ENCODE data around the gene CST5. TPM values are rescaled to one million over a fixed set of nuclear protein-coding genes. Genes with fewer than 3 reads are reported as not detected.

The CST5 gene
- total and polyA plus RNA-seq, 2 experiments from 2014 or later: not detected

DNA sequence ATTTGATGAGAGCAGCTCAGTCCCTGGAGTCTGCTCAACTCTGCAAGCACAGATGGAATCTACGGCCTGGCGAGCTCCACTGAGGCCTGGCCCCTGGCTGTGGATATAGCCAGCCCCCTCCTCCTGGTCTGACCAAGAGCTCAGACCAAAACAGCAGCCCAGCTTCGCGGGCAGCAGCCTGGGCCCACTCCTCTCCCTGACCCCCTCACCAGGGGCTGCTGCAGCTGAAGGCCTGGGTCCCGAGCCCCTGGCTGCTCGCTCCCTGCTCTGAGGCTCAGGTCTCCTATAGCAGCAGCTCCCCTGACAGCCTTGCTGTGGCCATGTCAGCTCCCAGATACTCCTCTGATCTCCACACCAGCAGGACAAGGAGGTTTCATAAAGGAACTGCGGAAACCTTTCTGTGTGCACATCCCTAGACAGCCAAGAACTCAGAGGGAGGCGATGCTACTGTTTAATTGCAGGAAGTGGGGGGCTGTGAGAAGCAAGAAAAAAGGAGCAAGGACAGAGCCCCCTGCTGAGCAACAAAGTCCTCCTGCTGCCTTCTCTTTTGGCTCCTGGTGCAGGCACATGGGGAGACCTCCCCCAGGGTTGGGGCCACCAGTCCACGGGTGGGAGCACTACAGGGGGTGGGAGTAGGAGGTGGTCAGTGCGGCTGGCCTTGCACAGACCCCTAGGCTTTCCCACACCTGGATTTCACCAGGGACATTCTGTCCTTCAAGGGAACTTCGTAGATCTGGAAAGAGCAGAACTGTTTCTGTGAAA lies 38.7 kb upstream of the CST5 start (continued):
- TF ChIP-seq, protein P1, sequence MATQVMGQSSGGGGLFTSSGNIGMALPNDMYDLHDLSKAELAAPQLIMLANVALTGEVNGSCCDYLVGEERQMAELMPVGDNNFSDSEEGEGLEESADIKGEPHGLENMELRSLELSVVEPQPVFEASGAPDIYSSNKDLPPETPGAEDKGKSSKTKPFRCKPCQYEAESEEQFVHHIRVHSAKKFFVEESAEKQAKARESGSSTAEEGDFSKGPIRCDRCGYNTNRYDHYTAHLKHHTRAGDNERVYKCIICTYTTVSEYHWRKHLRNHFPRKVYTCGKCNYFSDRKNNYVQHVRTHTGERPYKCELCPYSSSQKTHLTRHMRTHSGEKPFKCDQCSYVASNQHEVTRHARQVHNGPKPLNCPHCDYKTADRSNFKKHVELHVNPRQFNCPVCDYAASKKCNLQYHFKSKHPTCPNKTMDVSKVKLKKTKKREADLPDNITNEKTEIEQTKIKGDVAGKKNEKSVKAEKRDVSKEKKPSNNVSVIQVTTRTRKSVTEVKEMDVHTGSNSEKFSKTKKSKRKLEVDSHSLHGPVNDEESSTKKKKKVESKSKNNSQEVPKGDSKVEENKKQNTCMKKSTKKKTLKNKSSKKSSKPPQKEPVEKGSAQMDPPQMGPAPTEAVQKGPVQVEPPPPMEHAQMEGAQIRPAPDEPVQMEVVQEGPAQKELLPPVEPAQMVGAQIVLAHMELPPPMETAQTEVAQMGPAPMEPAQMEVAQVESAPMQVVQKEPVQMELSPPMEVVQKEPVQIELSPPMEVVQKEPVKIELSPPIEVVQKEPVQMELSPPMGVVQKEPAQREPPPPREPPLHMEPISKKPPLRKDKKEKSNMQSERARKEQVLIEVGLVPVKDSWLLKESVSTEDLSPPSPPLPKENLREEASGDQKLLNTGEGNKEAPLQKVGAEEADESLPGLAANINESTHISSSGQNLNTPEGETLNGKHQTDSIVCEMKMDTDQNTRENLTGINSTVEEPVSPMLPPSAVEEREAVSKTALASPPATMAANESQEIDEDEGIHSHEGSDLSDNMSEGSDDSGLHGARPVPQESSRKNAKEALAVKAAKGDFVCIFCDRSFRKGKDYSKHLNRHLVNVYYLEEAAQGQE (IDR thresholded peaks at IDR 0.05; ENCODE audit: unreplicated experiment): no peak
- TF ChIP-seq POLR2AphosphoS5 (IDR thresholded peaks at IDR 0.05; ENCODE audit: low read depth) (no peak), EZH2 (IDR thresholded peaks at IDR 0.05; ENCODE audit: low read depth, unreplicated experiment) (no peak)

DNA sequence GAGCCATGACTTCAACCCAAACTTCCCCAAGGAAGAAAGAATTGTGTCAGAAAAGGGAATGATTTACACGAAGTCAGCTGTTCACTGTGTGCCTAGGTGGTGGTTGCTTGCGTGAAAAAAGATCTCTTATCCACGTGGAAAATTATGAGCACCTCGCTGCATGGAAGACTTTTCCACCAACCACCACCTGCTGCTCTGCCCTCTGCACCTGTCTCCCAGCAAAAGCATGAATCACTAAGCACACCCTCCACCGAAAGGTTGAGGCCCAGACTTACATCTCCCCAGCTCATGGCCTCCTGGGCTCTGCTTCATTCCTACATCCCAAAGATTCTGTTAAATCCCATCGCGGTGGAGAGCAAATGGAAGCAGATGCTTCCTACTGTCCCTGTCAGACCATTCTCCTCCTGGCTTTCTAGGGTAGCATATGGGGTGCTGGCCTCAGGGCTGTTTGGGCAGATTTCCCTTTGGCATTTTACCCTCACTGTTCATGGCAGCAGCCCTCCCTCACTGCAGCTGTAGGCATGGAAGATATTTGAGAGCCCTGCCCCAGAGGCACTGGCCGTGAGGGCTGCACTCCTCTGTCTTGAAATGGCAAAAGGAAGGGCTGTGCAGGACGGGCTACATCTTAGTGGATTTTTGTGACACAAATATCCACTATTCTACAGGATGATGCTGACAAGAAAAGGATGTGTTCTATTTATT lies 37.6 kb upstream of the CST5 start:
- no peaks in the 10 kb centered on the region for H4K20me1 ChIP-seq (replicated peaks; ENCODE audit: insufficient read depth)
- no peaks in the 10 kb centered on the region for H3K79me2 ChIP-seq (replicated peaks; ENCODE audit: insufficient read depth)
- Mint-ChIP-seq H3K4me3 (no peak overlapping the region), H3K4me1 (peaks cover 6% of the 10 kb centered on the region), H3K27me3 (ENCODE audit: insufficient read depth, low read depth, poor library complexity) (peaks cover 5% of the 10 kb centered on the region), H3K36me3 (ENCODE audit: low read depth) (no peaks in the 10 kb centered on the region), H3K27ac (no peak overlapping the region), H3K9me3 (no peaks in the 10 kb centered on the region)
- H3K4me1 ChIP-seq (ENCODE audit: insufficient read depth): peaks cover 6% of the 10 kb centered on the region; the same call in 1 of the 2 replicates
- no peak for DNase-seq (ENCODE audit: low spot score)
- H3F3A ChIP-seq (replicated peaks; ENCODE audit: low read depth): no peaks in the 10 kb centered on the region
- no peak for TF ChIP-seq EZH2 (IDR thresholded peaks at IDR 0.05; ENCODE audit: low read depth, unreplicated experiment)
- TF ChIP-seq ZNF114 (CRISPR knock-in tag; IDR thresholded peaks at IDR 0.05): no peak
- no peak for TF ChIP-seq CREB1 (CRISPR knock-in tag; IDR thresholded peaks at IDR 0.05; ENCODE audit: low read depth)
- TF ChIP-seq, protein P2, sequence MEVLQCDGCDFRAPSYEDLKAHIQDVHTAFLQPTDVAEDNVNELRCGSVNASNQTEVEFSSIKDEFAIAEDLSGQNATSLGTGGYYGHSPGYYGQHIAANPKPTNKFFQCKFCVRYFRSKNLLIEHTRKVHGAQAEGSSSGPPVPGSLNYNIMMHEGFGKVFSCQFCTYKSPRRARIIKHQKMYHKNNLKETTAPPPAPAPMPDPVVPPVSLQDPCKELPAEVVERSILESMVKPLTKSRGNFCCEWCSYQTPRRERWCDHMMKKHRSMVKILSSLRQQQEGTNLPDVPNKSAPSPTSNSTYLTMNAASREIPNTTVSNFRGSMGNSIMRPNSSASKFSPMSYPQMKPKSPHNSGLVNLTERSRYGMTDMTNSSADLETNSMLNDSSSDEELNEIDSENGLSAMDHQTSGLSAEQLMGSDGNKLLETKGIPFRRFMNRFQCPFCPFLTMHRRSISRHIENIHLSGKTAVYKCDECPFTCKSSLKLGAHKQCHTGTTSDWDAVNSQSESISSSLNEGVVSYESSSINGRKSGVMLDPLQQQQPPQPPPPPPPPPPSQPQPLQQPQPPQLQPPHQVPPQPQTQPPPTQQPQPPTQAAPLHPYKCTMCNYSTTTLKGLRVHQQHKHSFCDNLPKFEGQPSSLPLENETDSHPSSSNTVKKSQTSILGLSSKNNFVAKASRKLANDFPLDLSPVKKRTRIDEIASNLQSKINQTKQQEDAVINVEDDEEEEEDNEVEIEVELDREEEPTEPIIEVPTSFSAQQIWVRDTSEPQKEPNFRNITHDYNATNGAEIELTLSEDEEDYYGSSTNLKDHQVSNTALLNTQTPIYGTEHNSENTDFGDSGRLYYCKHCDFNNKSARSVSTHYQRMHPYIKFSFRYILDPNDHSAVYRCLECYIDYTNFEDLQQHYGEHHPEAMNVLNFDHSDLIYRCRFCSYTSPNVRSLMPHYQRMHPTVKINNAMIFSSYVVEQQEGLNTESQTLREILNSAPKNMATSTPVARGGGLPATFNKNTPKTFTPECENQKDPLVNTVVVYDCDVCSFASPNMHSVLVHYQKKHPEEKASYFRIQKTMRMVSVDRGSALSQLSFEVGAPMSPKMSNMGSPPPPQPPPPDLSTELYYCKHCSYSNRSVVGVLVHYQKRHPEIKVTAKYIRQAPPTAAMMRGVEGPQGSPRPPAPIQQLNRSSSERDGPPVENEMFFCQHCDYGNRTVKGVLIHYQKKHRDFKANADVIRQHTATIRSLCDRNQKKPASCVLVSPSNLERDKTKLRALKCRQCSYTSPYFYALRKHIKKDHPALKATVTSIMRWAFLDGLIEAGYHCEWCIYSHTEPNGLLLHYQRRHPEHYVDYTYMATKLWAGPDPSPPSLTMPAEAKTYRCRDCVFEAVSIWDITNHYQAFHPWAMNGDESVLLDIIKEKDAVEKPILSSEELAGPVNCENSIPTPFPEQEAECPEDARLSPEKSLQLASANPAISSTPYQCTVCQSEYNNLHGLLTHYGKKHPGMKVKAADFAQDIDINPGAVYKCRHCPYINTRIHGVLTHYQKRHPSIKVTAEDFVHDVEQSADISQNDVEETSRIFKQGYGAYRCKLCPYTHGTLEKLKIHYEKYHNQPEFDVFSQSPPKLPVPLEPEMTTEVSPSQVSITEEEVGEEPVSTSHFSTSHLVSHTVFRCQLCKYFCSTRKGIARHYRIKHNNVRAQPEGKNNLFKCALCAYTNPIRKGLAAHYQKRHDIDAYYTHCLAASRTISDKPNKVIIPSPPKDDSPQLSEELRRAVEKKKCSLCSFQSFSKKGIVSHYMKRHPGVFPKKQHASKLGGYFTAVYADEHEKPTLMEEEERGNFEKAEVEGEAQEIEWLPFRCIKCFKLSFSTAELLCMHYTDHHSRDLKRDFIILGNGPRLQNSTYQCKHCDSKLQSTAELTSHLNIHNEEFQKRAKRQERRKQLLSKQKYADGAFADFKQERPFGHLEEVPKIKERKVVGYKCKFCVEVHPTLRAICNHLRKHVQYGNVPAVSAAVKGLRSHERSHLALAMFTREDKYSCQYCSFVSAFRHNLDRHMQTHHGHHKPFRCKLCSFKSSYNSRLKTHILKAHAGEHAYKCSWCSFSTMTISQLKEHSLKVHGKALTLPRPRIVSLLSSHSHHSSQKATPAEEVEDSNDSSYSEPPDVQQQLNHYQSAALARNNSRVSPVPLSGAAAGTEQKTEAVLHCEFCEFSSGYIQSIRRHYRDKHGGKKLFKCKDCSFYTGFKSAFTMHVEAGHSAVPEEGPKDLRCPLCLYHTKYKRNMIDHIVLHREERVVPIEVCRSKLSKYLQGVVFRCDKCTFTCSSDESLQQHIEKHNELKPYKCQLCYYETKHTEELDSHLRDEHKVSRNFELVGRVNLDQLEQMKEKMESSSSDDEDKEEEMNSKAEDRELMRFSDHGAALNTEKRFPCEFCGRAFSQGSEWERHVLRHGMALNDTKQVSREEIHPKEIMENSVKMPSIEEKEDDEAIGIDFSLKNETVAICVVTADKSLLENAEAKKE (CRISPR knock-in tag; IDR thresholded peaks at IDR 0.05): no peak
- TF ChIP-seq STAT1 (IDR thresholded peaks at IDR 0.05; ENCODE audit: unreplicated experiment): no peak
- TF ChIP-seq, protein P3, sequence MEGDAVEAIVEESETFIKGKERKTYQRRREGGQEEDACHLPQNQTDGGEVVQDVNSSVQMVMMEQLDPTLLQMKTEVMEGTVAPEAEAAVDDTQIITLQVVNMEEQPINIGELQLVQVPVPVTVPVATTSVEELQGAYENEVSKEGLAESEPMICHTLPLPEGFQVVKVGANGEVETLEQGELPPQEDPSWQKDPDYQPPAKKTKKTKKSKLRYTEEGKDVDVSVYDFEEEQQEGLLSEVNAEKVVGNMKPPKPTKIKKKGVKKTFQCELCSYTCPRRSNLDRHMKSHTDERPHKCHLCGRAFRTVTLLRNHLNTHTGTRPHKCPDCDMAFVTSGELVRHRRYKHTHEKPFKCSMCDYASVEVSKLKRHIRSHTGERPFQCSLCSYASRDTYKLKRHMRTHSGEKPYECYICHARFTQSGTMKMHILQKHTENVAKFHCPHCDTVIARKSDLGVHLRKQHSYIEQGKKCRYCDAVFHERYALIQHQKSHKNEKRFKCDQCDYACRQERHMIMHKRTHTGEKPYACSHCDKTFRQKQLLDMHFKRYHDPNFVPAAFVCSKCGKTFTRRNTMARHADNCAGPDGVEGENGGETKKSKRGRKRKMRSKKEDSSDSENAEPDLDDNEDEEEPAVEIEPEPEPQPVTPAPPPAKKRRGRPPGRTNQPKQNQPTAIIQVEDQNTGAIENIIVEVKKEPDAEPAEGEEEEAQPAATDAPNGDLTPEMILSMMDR (conservative IDR thresholded peaks at IDR 0.05; ENCODE audit: low read depth in 2 of 2): no peak
- no peak for ATAC-seq
- no peaks in the 10 kb centered on the region for H3K27me3 ChIP-seq (ENCODE audit: insufficient read depth)
- H3K4me2 ChIP-seq: no peak overlapping the region
- no peaks in the 10 kb centered on the region for H3K9me2 ChIP-seq (ENCODE audit: insufficient read depth)
- H3K36me3 ChIP-seq (ENCODE audit: insufficient read depth): no peaks in the 10 kb centered on the region
- no peak overlapping the region for H3K4me3 ChIP-seq
- H3K27ac ChIP-seq (ENCODE audit: low read depth): no peak overlapping the region
- H2AFZ ChIP-seq: no peak overlapping the region
